ENCODE data around the gene INO80D.

- TF ChIP-seq, protein P1, sequence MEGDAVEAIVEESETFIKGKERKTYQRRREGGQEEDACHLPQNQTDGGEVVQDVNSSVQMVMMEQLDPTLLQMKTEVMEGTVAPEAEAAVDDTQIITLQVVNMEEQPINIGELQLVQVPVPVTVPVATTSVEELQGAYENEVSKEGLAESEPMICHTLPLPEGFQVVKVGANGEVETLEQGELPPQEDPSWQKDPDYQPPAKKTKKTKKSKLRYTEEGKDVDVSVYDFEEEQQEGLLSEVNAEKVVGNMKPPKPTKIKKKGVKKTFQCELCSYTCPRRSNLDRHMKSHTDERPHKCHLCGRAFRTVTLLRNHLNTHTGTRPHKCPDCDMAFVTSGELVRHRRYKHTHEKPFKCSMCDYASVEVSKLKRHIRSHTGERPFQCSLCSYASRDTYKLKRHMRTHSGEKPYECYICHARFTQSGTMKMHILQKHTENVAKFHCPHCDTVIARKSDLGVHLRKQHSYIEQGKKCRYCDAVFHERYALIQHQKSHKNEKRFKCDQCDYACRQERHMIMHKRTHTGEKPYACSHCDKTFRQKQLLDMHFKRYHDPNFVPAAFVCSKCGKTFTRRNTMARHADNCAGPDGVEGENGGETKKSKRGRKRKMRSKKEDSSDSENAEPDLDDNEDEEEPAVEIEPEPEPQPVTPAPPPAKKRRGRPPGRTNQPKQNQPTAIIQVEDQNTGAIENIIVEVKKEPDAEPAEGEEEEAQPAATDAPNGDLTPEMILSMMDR (conservative IDR thresholded peaks at IDR 0.05; ENCODE audit: low read depth, low read length) = no peak
- no peak for TF ChIP-seq EZH2 (IDR thresholded peaks at IDR 0.05; ENCODE audit: low read length, unreplicated experiment)
Measured at GRCh38 chr2:206071807-206072206, 14.2 kb downstream of the INO80D start.
